A673 (cell line): ENCODE measurements around the gene DUOX1. TPM values are rescaled to one million over a fixed set of nuclear protein-coding genes. Genes with fewer than 3 reads are reported as not detected.

Experiments
- BruUV-seq: library from RNA; stranded (reverse); fragments of 400-500 nt; replicated peaks from 2 replicates; lab custom pipeline; 2021; lab: Mats Ljungman, UMichigan
- CTCF ChIA-PET: fragments of 300-600 bp; sonication (Branson Sonifier 250); formaldehyde crosslinking; loops from one replicate; lab custom pipeline; 2022; ENCODE audit warnings: antibody characterized with exemption; lab: Charles Lee
- POLR2A ChIA-PET: fragments of 300-600 bp; sonication (Branson Sonifier 250); formaldehyde crosslinking; loops from one replicate; lab custom pipeline; 2022; ENCODE audit warnings: antibody characterized with exemption; ENCODE audit not compliant: low non-redundant PET; lab: Charles Lee
- DNase-seq: peaks from one replicate; pipeline ENCODE4 v3.0.0-alpha.2; 2015; ENCODE audit warnings: low spot score
- H3K27ac ChIP-seq: fragments of 200-600 bp; sonication (generic); 2 replicates; pipeline ENCODE4 v1.5.1; 2016; ENCODE audit warnings: mixed run types, low read depth, mild to moderate bottlenecking, mixed read lengths, antibody characterized with exemption, low read length; ENCODE audit not compliant: poor library complexity, severe bottlenecking
- H3K27me3 ChIP-seq: fragments of 200-600 bp; sonication (generic); replicated peaks from 2 replicates; pipeline ENCODE4 v1.6.1; 2017; ENCODE audit warnings: mixed run types, low read depth, mild to moderate bottlenecking, mixed read lengths, antibody characterized with exemption, low read length; ENCODE audit not compliant: insufficient read depth, poor library complexity
- H3K36me3 ChIP-seq: fragments of 200-600 bp; sonication (generic); 2 replicates; pipeline ENCODE4 v1.6.1; 2016; ENCODE audit warnings: mixed run types, mild to moderate bottlenecking, mixed read lengths, antibody characterized with exemption, low read length; ENCODE audit not compliant: insufficient read depth, poor library complexity, severe bottlenecking
- H3K4me1 ChIP-seq: fragments of 200-600 bp; sonication (generic); 2 replicates; pipeline ENCODE4 v1.6.1; 2017; ENCODE audit warnings: mixed run types, mild to moderate bottlenecking, mixed read lengths, antibody characterized with exemption, low read length; ENCODE audit not compliant: insufficient read depth, poor library complexity, severe bottlenecking
- H3K4me3 ChIP-seq: fragments of 200-600 bp; sonication (generic); 2 replicates; pipeline ENCODE4 v1.5.1; 2016; ENCODE audit warnings: low read depth, mixed run types, mild to moderate bottlenecking, mixed read lengths, low read length; ENCODE audit not compliant: poor library complexity, severe bottlenecking
- H3K9me3 ChIP-seq: fragments of 200-600 bp; sonication (generic); 2 replicates; pipeline ENCODE4 v1.6.1; 2016; ENCODE audit warnings: mixed run types, low read depth, mild to moderate bottlenecking, mixed read lengths, antibody characterized with exemption, low read length; ENCODE audit not compliant: poor library complexity, severe bottlenecking
- CTCF ChIP-seq: fragments of 300-800, 200-600 bp; sonication (generic); conservative IDR thresholded peaks from 2 replicates; pipeline ENCODE4 v1.5.1; 2017; ENCODE audit warnings: low read depth, mild to moderate bottlenecking, antibody characterized with exemption, low read length, moderate library complexity, mixed read lengths
- EZH2 ChIP-seq: fragments of 200-600 bp; sonication (generic); IDR thresholded peaks from 2 replicates; pipeline ENCODE4 v1.6.1; 2017; ENCODE audit warnings: borderline replicate concordance, low read depth, mild to moderate bottlenecking, mixed read lengths, antibody characterized with exemption, low read length; ENCODE audit not compliant: poor library complexity, severe bottlenecking
- intact Hi-C: fragments of 100-400 bp; cut with micrococcal nuclease; formaldehyde crosslinking; loops from one replicate; pipeline ENCODE4 v1.10.0; 2022; ENCODE audit not compliant: unreplicated experiment
- total RNA-seq: library from RNA; stranded (reverse); gene quantifications from 2 replicates; pipeline ENCODE4 v1.2.3, GENCODE V29; 2021

Gene DUOX1
- total RNA-seq, 1 experiment from 2014 or later, result 1.7 TPM

GRCh38 chr15:45157974-45158373, 28.2 kb downstream of the DUOX1 start:
- no peaks in the 10 kb centered on the region for H3K4me1 ChIP-seq
- ChIA-PET CTCF (interaction anchor here (0.7 kb wide), 1 partner anchor 59 kb away, joined by 7 read pairs; no protein-coding TSS in a partner anchor), POLR2A (interaction anchor here (0.8 kb wide), 1 partner anchor 119 kb away, joined by 3 read pairs; no protein-coding TSS in a partner anchor)
- H3K27me3 ChIP-seq, result no peaks in the 10 kb centered on the region
- DNase-seq, result peak; percentile 33
- no TSS peak for BruUV-seq
- H3K4me3 ChIP-seq, result no peak overlapping the region
- no peaks in the 10 kb centered on the region for H3K9me3 ChIP-seq
- no peaks in the 10 kb centered on the region for H3K36me3 ChIP-seq
- TF ChIP-seq EZH2, result no peak
- no peak for TF ChIP-seq CTCF
- intact Hi-C loops, result no loop called here
- H3K27ac ChIP-seq, result no peak overlapping the region

- BruUV-seq, result no TSS peak
- POLR2A ChIA-PET, result no interaction called here
- no peaks in the 10 kb centered on the region for H3K27me3 ChIP-seq
- H3K4me1 ChIP-seq, result peaks cover 6% of the 10 kb centered on the region
- TF ChIP-seq CTCF (no peak), EZH2 (no peak)
- no peak overlapping the region for H3K27ac ChIP-seq
- no peaks in the 10 kb centered on the region for H3K9me3 ChIP-seq
- CTCF ChIA-PET, result no interaction called here
- no peaks in the 10 kb centered on the region for H3K36me3 ChIP-seq
- intact Hi-C loops, result loop anchor here (5.0 kb wide), 2 partner anchors 241 to 451 kb away; a partner anchor contains a TSS
- H3K4me3 ChIP-seq, result no peak overlapping the region
- no peak for DNase-seq
These were observed 31.9 kb downstream of the DUOX1 start for GRCh38 chr15:45161666-45162065.

- CTCF ChIA-PET, result interaction anchor here (0.6 to 1.6 kb wide), 18 partner anchors 19 to 451 kb away, joined by 3 to 9 read pairs (median 4); partner anchors contain the start of gene SHF
- H3K4me1 ChIP-seq, result peaks cover 15% of the 10 kb centered on the region
- DNase-seq, result peak; percentile 85
- peaks cover 3% of the 10 kb centered on the region for H3K36me3 ChIP-seq
- no peak overlapping the region for H3K27ac ChIP-seq
- no peaks in the 10 kb centered on the region for H3K9me3 ChIP-seq
- no peak overlapping the region for H3K4me3 ChIP-seq
- POLR2A ChIA-PET, result interaction anchor here (0.5 kb wide), 1 partner anchor 37 kb away, joined by 9 read pairs; no protein-coding TSS in a partner anchor
- intact Hi-C loops, result loop anchor here (1.0 to 5.0 kb wide), 3 partner anchors 38 to 449 kb away; a partner anchor contains a TSS
- BruUV-seq, result no TSS peak
- no peaks in the 10 kb centered on the region for H3K27me3 ChIP-seq
- TF ChIP-seq EZH2, result no peak
- TF ChIP-seq CTCF, result peak; percentile 89
These were observed 33.1 kb downstream of the DUOX1 start for GRCh38 chr15:45162771-45163507.
